Measurements from ENCODE around the gene TEX51.

DNA sequence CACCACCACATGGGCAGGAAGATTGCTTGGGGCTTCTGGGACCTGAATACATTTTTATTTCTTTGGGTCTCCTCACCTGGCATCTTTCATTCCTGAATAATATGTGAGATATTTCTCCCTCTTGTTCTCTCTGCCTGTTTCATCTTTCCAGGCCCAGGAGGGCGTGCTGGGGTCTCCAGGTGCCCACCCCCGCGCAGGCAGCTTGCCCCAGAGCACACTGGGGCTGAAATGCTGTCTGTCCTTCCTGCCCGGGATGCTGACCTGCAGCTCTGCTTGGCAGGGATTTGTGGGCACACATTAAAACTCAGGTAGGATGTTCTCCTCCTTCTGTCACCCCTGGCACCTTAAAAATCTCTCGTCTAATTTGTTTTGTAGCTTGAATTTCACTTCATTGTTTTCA lies 39.7 kb upstream of the TEX51 start:
- TF ChIP-seq, protein P1, sequence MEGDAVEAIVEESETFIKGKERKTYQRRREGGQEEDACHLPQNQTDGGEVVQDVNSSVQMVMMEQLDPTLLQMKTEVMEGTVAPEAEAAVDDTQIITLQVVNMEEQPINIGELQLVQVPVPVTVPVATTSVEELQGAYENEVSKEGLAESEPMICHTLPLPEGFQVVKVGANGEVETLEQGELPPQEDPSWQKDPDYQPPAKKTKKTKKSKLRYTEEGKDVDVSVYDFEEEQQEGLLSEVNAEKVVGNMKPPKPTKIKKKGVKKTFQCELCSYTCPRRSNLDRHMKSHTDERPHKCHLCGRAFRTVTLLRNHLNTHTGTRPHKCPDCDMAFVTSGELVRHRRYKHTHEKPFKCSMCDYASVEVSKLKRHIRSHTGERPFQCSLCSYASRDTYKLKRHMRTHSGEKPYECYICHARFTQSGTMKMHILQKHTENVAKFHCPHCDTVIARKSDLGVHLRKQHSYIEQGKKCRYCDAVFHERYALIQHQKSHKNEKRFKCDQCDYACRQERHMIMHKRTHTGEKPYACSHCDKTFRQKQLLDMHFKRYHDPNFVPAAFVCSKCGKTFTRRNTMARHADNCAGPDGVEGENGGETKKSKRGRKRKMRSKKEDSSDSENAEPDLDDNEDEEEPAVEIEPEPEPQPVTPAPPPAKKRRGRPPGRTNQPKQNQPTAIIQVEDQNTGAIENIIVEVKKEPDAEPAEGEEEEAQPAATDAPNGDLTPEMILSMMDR (IDR thresholded peaks at IDR 0.05; ENCODE audit: insufficient read depth, low read length): no peak
- TF ChIP-seq POLR2AphosphoS5 (IDR thresholded peaks at IDR 0.05; ENCODE audit: low read depth): no peak
- no peak for TF ChIP-seq GABPA (IDR thresholded peaks at IDR 0.05; ENCODE audit: low read depth)
- TF ChIP-seq, protein P2, sequence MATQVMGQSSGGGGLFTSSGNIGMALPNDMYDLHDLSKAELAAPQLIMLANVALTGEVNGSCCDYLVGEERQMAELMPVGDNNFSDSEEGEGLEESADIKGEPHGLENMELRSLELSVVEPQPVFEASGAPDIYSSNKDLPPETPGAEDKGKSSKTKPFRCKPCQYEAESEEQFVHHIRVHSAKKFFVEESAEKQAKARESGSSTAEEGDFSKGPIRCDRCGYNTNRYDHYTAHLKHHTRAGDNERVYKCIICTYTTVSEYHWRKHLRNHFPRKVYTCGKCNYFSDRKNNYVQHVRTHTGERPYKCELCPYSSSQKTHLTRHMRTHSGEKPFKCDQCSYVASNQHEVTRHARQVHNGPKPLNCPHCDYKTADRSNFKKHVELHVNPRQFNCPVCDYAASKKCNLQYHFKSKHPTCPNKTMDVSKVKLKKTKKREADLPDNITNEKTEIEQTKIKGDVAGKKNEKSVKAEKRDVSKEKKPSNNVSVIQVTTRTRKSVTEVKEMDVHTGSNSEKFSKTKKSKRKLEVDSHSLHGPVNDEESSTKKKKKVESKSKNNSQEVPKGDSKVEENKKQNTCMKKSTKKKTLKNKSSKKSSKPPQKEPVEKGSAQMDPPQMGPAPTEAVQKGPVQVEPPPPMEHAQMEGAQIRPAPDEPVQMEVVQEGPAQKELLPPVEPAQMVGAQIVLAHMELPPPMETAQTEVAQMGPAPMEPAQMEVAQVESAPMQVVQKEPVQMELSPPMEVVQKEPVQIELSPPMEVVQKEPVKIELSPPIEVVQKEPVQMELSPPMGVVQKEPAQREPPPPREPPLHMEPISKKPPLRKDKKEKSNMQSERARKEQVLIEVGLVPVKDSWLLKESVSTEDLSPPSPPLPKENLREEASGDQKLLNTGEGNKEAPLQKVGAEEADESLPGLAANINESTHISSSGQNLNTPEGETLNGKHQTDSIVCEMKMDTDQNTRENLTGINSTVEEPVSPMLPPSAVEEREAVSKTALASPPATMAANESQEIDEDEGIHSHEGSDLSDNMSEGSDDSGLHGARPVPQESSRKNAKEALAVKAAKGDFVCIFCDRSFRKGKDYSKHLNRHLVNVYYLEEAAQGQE (IDR thresholded peaks at IDR 0.05; ENCODE audit: insufficient replicate concordance, low read depth): no peak
- no peak for TF ChIP-seq SPI1 (IDR thresholded peaks at IDR 0.05; ENCODE audit: borderline replicate concordance, low read depth)

All from HL-60 (cell line).